HG02623 (cell line): ENCODE results near the gene SDCCAG8.

Source experiments
- ATAC-seq: cut with Tn5 transposase; IDR thresholded peaks from one replicate; pipeline ENCODE4 v1.9.1; 2021; ENCODE audit warnings: moderate library complexity; ENCODE audit not compliant: unreplicated experiment

The SDCCAG8 gene

DNA sequence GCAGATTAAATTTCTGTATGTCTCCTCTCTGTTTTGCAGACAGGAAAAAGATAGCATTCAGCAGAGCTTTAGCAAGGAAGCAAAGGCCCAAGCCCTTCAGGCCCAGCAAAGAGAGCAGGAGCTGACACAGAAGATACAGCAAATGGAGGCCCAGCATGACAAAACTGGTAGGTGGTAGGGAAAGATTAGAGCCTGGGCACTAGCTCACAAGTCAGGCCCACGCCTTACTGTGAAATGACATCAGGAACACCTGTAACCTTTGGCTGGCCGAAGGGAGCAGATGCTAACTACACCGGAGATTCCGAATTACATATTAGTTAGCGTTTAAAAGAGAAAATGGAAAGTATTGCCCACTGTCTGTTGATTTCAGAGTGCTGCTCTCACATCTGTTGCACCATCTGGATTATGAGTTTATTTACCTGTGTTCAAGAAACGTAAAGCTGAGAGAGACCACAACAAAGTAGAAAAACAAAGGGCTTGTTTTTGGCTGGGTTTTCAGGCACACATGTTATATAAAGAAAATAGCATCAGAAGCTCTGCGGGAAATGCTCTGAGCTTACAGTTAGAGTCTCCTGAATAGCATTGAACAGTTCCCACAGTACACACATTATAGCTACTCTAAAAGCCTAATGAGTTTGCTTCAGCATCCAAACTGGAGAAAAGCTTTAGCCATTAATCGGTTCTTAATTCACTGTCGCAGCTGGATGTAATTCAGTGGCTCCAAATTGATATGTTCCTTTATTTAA lies 160.0 kb downstream of the SDCCAG8 start:
- ATAC-seq, result no peak

DNA sequence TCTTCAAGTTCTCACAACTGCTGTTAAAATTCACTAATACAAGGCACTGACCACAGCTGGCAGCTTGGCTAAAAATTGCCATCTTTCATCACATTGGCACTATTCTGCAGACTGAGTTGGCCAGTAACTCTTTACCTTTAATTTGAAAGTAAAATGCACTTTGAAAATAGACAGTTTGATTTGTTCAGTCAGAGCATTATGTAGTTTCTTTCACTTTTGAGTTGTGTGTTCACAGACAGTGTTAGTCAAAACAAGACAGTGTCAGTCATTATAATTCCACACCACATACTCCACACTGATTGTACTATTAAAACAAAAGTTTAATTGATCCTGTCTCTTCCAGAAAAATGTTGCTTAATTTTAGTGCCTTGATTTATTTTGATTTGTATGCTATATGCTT lies 160.7 kb downstream of the SDCCAG8 start:
- peak; percentile 58 for ATAC-seq

DNA sequence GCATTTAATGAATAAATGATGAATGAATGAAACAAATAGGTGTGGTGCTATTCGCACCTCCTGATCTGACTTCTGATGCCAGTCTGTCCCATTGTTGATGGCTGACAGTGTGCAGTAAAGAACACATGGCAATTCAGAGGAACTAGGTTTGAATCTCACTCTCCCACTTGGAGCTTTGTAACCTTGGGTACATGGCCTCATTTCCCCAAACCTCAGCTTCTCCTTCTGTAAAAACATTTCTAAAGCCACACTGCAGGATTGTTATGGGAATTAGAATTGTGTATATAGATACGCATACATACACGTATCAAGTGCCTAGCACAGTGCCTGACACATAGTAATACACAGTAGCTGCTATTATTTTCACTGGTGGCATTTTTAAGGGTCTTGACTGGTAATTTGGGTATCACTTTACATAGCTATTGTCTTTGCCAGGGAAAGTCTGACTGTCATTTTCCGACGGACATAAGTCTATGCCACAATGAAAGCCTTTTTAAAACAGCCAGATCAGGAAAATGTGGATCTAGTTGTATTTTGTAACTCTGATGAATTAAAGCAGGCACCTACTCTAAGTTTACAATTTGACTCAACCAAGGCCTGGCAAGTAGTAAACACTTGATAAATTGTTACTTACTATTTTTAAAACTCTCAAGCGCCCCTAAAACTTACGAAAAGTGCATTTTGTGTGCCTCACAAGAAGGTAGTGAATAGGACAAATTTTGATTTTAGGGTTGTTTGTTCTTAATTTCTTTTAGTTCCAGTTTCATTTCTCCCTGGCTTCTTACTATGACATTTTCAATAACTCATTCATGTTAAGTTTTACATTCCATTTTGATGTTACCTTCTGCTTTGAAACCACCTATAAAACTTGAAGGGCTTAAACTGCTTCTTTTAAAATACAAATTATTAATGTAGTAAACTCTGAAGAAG lies 164.4 kb downstream of the SDCCAG8 start:
- no peak for ATAC-seq

DNA sequence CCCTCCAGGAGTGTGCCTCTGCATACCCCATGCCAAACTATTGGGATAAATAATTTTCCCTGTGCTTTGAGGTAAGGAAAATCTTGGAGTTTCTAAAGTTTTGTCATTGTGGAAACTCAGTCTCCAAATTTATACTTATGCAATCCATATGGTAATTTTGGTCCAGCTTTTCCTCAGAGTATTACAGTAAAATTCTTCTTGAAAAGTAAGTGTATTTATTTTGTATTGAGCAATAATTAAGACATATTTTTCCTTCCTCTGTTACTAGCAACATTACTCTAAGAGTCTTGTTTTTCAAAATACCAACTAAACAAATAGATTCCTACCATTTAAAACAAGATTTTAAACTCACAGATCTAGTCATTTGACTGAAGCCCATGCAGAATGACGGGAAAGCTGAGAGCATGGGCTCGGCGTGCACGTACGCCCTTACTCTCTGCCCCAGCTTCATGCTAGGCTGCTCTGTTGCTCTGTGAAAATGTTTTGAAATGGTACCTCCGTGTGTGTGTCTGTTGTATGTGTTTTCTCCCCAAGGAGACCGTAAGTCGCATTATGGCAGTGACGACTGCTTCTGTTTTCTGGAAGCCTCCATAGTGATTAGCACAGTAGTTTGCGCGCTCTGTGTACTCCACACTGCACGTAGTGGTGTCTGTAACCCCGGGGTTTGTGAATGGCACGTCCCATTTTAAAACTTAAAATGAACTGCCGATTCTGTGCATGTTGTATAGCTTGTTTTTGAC lies 165.3 kb downstream of the SDCCAG8 start:
- no peak for ATAC-seq

DNA sequence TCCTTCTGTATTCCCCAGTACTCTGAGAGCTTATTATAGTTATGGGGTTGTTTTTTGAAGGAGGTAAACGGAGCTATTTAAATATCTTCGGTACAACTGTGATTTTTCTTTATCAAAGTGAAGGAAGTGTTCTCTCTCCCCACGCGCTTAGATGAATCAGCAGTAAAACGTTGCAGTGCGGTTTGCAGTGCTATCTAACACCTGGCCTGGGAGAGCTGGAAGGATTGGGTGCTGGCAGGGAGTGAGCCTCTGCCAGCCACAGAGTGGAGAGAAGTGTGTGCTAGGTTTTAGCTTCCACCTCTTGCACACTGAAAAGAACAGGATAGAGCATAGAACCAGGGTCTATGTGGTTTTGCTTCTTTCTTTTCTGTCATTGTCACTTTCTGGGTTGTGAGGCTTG lies 165.9 kb downstream of the SDCCAG8 start:
- ATAC-seq, result peak; percentile 83

DNA sequence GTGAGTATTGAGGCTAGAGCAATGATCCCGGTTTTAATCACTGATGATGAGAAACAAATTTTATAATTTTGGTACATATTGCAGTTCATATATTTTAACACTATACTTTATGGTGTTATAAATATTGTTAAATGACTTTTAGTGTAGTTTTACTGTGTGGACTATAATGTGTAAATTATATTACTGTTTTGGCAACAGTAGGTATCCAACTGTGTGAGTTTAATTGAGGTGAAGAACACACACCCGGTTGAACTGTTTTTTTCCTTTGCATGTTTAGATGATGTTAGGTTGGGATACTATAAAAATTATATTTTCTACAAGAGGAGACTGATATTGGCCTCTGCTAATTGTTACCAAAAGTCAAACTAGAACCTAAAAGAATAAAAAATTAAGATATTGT lies 166.5 kb downstream of the SDCCAG8 start:
- ATAC-seq, result no peak

DNA sequence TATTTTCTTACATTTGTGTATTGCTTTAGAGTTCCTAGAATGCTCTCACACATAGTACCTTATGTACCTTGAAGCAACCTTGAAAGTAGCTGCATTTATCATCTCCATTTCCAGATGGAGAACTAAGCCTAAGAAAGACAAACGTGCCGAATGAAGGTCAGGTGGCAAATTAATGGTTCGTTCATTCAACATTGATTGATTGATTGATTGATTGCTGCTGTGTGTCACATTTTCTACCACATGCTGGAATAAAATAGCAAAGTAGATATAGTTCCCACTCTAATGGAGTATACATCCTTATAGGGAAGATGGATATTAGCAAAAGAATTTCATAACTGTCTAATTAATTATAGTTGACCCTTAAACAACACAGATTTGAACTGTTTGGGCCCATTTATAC lies 172.2 kb downstream of the SDCCAG8 start:
- ATAC-seq, result no peak

DNA sequence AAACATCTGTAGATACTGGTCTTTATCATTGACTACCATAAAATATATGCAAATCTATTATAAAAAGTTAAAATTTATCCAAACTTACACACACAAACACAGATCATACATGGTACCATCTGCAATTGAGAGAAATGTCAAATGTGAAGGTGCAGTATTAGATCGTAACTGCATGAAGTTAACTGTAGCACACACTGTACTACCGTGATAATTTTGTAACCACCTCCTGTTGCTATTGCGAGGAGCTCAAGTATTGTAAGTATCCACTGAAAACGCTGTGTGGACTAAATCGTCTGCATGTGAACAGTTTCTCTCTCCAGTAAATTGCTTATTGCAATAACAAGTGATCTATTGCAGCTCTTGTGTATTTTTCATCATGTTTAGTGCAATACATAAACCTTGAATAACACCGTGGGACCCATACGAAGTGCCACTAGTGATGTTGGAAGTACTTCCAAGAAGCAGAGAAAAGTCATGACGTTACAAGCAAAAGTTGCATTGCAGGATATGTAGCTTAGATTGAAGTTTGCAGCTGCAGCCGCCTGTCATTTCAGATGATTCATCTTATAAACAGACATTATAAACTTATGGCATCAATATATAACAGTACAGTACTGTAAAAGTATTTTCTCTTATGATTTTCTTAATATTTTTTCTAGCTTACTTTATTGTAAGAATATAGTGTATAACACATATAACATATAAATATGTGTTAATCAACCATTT lies 172.9 kb downstream of the SDCCAG8 start:
- no peak for ATAC-seq

DNA sequence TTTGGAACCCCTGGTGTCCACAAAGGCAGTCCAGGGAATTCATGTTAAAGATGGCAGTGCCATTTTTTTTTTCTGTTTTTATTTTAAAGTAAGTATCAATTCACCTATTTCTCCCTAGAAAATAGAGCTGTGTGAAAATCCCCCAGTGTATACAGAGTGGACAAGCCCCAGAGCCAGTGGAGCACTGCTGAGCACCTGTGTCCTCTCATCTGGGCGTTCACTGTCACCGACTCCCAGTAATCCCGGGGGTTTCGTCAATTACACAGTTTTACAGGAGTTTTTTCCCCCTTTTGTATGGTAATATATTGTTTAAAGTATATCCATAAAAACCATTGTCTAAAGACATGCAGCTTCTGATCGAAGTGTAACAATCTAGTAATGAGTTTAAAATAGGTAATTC lies 175.8 kb downstream of the SDCCAG8 start:
- no peak for ATAC-seq

DNA sequence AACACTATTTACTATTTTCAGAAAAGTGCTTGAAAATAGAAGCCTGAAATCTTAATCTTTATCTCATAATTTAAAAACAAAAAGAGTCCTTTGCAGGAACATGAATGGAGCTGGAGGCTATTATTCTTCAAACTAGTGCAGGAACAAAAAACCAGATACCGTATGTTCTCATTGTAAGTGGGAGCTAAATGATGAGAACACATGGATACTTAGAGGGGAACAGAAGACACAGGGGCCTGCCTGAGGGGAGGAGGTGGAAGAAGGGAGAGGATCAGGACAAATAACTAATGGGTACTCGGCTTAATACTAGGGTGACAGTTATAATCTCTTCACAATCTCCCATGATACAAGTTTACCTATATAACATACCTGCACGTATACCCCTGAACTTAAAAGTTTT lies 176.3 kb downstream of the SDCCAG8 start:
- no peak for ATAC-seq

DNA sequence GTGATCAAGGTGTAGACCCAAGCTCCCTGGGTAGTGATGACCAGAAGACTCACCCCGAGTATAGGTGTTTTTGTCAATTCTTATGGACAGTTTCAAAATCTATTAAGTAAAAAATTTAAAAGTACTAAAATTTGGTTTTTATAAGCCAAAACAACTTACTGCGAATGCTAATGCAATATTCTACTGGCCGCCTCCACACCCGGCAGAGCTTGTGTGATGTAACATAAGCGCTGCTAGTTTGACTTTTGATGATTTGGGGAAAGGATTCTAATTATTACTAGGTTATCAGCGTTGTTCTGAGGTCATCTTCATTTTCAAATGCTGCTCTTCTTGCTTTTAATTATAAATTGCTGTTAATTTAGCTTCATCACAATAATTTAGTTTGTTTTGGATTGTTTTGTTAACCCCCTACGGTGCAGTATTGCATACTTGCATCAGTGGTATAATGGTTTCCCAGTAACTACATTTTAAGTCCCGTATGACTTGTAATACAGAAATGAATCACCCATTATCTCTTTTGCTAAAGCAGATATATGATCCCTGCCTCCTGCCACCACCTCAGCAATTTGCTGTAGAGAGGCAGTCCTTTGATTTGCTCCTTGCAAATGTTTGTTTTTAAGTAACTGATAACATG lies 178.0 kb downstream of the SDCCAG8 start:
- ATAC-seq, result no peak

DNA sequence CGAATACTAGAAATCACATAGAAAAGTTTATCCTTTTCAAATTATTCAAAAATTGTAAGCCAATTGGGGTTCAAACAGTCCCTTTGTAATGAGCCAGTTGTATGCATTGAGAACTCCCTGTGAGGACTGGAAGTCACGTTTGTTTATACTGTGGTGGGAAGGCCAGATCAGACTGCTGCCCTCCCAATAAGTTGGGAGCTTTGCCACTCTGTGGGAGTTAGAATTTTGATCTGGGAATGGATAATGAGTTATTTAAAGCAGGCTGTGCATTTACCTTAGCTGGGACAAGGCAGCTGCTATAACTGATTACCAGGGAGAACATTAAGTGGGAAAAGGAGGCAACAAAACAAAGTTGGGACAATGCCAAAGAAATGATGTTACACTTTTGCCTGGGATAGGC lies 178.8 kb downstream of the SDCCAG8 start:
- no peak for ATAC-seq

DNA sequence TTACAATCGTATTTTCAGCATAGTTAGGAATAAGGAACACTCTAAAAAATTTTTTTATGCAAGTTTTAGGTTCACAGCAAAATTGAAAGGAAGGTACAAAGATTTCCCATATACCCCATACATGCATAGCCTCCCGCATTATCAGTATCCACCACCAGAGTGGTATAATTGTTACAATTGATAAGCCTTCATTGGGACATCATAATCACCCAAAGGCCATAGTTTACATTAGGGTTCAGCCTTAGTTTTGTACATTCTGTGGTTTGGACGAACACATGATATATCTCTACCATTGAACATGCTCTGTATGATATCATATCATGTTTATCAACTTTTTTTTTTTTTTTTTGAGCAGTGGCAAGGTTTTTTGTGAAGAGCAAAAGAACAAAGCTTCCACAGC lies 180.0 kb downstream of the SDCCAG8 start:
- ATAC-seq, result no peak

DNA sequence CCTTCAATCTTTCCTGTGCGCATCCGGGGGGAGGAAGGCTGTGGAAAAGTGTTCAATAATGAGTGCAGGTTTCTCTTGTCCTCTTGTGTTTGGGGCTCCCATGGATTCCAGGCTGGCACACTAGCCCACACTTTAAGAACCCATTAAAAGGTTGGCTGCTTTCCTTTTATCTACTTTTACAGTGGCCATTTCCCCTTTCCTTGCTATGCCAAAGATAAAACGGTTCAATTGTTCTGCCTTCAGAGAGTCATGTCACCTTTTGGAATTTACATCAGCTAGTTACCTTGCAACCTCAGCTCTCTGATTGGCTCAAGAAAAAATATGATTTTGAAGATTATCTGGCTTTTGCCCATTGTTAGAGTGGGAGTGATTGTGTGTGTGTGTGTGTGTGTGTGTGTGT lies 182.3 kb downstream of the SDCCAG8 start:
- ATAC-seq, result no peak

DNA sequence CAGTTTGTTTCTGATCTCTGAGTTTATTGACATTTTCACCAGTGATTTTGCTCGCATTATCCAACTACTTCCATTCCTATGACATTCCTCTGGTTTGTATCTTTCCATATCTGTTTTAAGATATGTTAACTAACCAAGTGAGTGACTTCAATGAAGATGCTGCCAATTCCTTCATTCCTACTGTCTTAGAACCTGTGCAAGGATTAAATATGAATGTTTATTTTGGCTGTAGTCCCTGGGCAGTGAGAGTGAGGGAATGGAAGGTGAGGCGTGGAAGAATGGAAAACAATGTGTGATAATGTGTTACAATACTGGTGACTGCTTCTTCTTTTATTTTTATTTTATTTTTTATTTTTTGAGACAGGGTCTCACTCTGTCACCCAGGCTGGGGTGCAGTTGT lies 183.0 kb downstream of the SDCCAG8 start:
- no peak for ATAC-seq

DNA sequence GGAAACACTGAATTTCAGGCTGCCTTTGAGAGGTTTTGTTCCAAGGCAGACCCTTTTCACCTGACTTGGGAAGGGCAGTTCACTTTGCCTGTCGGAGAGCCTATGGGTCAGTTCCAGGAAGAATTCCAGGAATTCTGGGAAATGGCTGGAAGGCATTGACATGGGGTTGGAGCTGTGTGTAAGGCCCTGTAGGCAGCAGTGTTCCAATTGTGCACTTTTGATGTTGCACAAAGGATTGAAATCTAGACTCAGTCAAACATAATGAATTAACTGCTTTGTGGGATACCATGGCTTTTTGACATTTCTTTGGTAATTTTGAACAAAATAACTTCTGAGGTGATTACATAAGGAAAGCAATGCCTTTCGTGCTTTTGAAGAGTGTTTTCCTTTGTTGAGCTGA lies 184.6 kb downstream of the SDCCAG8 start:
- no peak for ATAC-seq

DNA sequence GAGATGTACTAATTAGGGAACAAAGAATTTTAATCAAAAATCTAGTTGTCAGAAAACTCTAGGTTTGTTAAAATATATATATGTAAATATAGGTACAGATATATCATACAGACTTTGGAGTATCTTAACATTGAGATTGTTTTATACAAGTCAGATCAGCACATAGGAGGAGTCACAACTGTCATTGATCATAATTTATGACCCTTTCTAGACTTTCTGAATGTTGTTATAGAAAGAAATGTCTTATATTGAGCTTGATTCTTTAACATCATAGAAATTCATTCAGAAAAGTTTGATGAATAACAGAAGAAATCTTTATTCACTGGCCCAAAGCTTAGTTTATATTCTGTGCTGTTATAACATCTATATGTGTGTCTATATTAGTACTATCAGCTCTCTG lies 185.8 kb downstream of the SDCCAG8 start:
- no peak for ATAC-seq

DNA sequence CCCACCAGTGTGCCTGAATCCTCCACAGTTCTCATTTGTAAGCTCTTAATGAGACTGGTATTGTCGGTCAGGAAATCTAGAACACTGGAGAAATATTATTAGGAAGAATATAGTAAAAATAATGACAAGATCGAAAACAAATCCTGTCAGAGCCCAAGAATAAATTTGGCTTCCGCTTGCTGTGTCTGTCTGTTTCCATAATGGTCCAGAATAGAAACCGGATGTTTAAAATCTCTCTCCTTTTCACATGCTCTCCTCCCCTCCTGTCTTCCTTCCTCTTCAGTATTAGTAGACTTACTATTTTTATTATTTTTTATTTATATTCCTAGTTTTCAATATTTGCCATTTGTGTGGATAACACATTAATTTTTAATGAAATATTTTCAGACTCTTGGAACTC lies 187.7 kb downstream of the SDCCAG8 start:
- ATAC-seq, result no peak

DNA sequence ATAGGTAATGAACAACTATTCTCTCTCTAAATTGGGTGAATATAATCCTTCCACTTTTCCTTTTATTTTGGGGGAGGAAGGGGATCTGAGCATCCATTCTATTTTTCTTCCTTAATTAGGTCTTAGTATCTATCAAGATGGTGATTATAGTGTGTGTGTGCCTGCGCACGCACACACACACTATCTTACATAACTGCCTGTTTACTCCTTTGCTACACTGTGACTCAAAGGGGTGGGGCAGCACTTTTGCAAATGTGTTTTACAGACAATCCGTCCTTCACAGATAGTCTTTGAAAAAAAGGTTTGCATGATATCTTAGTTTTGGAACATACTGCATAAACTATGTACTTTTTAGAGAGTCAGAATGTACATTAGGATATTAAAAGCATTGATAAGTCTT lies 191.5 kb downstream of the SDCCAG8 start:
- no peak for ATAC-seq

DNA sequence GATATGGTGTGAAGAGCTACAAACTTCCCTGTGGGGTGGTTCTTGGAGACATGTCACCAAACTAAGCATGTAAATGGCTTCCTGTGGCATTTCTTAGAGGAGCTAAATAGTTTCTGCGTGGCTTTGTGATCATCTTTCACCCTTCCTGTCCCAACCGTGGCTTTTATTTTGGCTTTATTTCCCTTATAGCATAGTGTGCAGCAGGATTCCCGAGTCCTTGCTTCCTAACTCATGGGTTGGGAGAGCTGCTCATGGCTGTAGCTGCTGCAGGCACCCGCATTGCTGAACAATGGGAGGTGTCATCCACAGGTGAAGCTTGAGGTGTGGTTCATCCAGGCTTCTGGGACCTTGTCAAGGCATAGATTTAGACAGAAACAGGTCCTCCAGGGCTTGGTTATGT lies 192.0 kb downstream of the SDCCAG8 start:
- ATAC-seq, result no peak
